CD8-positive, alpha-beta memory T cell (primary cell): ENCODE measurements around the gene DHDDS. TPM values are rescaled to one million over a fixed set of nuclear protein-coding genes. Genes with fewer than 3 reads are reported as not detected.

ENCODE experiments used
- CTCF ChIA-PET: fragments of 350-600 bp; sonication (Branson Sonifier 250); formaldehyde crosslinking; loops from one replicate; lab custom pipeline; 2021; ENCODE audit warnings: antibody characterized with exemption; lab: Charles Lee
- POLR2A ChIA-PET: fragments of 350-600 bp; sonication (Branson Sonifier 250); formaldehyde crosslinking; loops from one replicate; lab custom pipeline; 2021; ENCODE audit warnings: antibody characterized with exemption; lab: Charles Lee
- DNase-seq, 5 donors: peaks; one replicate each; pipeline versions ENCODE4 v3.0.0 to v3.0.0-alpha.2; 2020 to 2022; ENCODE audit warnings: mixed read lengths in 1 of 5
- H3K27ac ChIP-seq: one replicate; pipeline ENCODE4 v1.7.0; 2013; ENCODE audit warnings: low read depth, mild to moderate bottlenecking, low read length, moderate library complexity
- H3K27me3 ChIP-seq: 2 replicates; pipeline ENCODE4 v1.7.0; 2013; ENCODE audit warnings: low read length, mild to moderate bottlenecking; ENCODE audit not compliant: insufficient read depth, poor library complexity, severe bottlenecking
- H3K36me3 ChIP-seq: 2 replicates; pipeline ENCODE4 v1.7.0; 2013; ENCODE audit warnings: mild to moderate bottlenecking, low read length, moderate library complexity; ENCODE audit not compliant: insufficient read depth
- H3K4me1 ChIP-seq: 2 replicates; pipeline ENCODE4 v1.7.0; 2013; ENCODE audit warnings: mild to moderate bottlenecking, low read length, moderate library complexity; ENCODE audit not compliant: insufficient read depth
- H3K4me3 ChIP-seq: 2 replicates; pipeline ENCODE4 v1.7.0; 2013; ENCODE audit warnings: mild to moderate bottlenecking, low read length
- H3K9me3 ChIP-seq: 2 replicates; pipeline ENCODE4 v1.7.0; 2013; ENCODE audit warnings: mild to moderate bottlenecking, low read length
- H3K27ac Mint-ChIP-seq, 8 donors: one replicate each; pipeline ENCODE4 v1.8.0; 2020 to 2021; ENCODE audit warnings: mixed read lengths in 8 of 8, mild to moderate bottlenecking in 6 of 8, inconsistent platforms in 3 of 8, moderate library complexity in 3 of 8
- H3K27me3 Mint-ChIP-seq, 2 donors: one replicate each; pipeline ENCODE4 v1.8.0; 2020 to 2021; ENCODE audit warnings: mixed read lengths in 2 of 2, mild to moderate bottlenecking in 1 of 2, moderate library complexity in 1 of 2
- H3K36me3 Mint-ChIP-seq, 3 donors: one replicate each; pipeline ENCODE4 v1.8.0; 2020 to 2021; ENCODE audit warnings: mixed read lengths in 3 of 3, inconsistent platforms in 1 of 3, mild to moderate bottlenecking in 1 of 3
- H3K4me1 Mint-ChIP-seq, 3 donors: one replicate each; pipeline ENCODE4 v1.8.0; 2020 to 2021; ENCODE audit warnings: mixed read lengths in 3 of 3, inconsistent platforms in 1 of 3, mild to moderate bottlenecking in 1 of 3
- H3K4me3 Mint-ChIP-seq, 7 donors: one replicate each; pipeline ENCODE4 v1.8.0; 2020 to 2021; ENCODE audit warnings: mixed read lengths in 7 of 7, mild to moderate bottlenecking in 6 of 7, moderate library complexity in 4 of 7, inconsistent platforms in 2 of 7
- H3K9me3 Mint-ChIP-seq, 5 donors: one replicate each; pipeline ENCODE4 v1.8.0; 2020 to 2022; ENCODE audit warnings: mixed read lengths in 5 of 5, mild to moderate bottlenecking in 3 of 5, moderate library complexity in 2 of 5, inconsistent platforms in 1 of 5
- polyA plus RNA-seq: library from polyadenylated mRNA; unstranded; fragments of 300-500 nt; fragmentation: Illumina TruSeq; gene quantifications from one replicate; pipeline ENCODE4 v1.2.3, GENCODE V29; 2021
- total RNA-seq, 2 experiments: library from RNA; stranded (reverse); gene quantifications; one replicate each; pipeline ENCODE4 v1.2.3, GENCODE V29; 2021

DHDDS gene
- total and polyA plus RNA-seq, 3 experiments from 2014 or later: 21.6 to 52.2 (median 47.9) TPM

DNA sequence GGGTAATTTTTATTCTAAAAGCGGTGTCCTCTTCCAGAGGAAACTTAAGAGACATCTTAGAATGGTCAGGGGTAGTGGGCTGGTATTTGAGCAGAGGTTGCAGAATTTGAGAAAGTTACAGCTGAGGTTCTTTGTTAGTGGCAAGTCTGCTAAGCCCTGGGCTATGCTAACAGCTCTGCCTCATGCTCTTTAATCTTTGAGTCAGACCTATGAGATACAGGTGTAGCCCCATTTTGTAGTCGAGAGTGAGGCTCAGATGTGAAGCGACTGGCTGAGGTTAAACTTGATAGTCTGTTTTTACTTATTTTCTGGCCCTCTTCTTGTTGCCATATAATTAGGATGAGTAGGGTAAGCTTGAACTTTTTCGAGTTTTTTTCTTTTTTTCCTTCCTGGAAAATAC is 44.8 kb downstream of the DHDDS start:
- Histone ChIP-seq H3K36me3 (peaks cover 29% of the 10 kb centered on the region), H3K4me3 (no peak overlapping the region), H3K27ac (no peak overlapping the region), H3K9me3 (no peaks in the 10 kb centered on the region), H3K27me3 (no peaks in the 10 kb centered on the region), H3K4me1 (peaks cover 17% of the 10 kb centered on the region)
- Mint-ChIP-seq H3K4me1 (peaks cover 31 to 44% (median 34%) of the 10 kb centered on the region in 3 donors), H3K27ac (peak overlapping the region in 7 of 8 donors; percentile 14 to 65 (median 50)), H3K36me3 (peaks cover 0 to 61% (median 2%) of the 10 kb centered on the region in 3 donors), H3K4me3 (peak overlapping the region in 1 of 7 donors; percentile 70), H3K9me3 (no peaks in the 10 kb centered on the region), H3K27me3 (no peaks in the 10 kb centered on the region)
- ChIA-PET CTCF (no interaction called here), POLR2A (no interaction called here)
- no peak for DNase-seq

DNA sequence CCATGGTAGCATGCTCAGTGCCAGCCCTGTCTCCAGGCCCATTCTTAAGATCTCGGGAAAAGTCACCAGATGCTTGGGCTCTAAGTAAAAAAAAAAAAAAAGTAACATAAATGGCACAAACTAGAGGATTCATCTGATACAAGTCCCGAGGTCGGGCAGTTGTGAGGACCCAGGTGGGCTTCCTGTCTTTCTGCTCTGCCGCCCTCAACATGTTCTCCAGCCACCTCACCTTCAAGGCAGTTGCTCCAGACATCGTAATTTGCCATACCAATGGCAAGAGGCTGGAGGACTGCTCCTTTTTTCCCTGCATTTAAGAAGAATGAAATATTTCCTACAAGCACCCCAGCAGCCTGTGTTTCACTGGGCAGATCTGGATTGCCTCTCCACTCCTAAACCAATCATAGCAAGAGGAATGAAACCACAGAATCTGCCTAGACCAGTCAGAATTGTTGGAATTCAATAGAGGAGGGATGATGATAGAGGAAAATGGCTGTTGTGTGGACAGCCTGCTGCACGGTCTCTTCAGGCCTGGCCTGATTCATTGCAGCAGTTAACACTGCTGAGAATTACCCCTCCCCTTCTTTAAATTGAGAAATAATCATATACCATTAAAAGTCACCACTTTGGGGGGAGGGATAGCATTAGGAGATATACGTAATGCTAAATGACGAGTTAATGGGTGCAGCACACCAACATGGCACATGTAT is 45.5 kb downstream of the DHDDS start:
- Histone ChIP-seq H3K4me3 (no peak overlapping the region), H3K36me3 (peaks cover 29% of the 10 kb centered on the region), H3K27me3 (no peaks in the 10 kb centered on the region), H3K4me1 (peaks cover 17% of the 10 kb centered on the region), H3K9me3 (no peaks in the 10 kb centered on the region), H3K27ac (no peak overlapping the region)
- ChIA-PET POLR2A (no interaction called here), CTCF (no interaction called here)
- Mint-ChIP-seq H3K9me3 (no peaks in the 10 kb centered on the region), H3K4me3 (peak overlapping the region in 1 of 7 donors; percentile 70), H3K27ac (peak overlapping the region in 5 of 8 donors; percentile 26 to 87 (median 52)), H3K27me3 (no peaks in the 10 kb centered on the region), H3K36me3 (peaks cover 0 to 59% (median 2%) of the 10 kb centered on the region in 3 donors), H3K4me1 (peaks cover 31 to 44% (median 34%) of the 10 kb centered on the region in 3 donors)
- DNase-seq: no peak

DNA sequence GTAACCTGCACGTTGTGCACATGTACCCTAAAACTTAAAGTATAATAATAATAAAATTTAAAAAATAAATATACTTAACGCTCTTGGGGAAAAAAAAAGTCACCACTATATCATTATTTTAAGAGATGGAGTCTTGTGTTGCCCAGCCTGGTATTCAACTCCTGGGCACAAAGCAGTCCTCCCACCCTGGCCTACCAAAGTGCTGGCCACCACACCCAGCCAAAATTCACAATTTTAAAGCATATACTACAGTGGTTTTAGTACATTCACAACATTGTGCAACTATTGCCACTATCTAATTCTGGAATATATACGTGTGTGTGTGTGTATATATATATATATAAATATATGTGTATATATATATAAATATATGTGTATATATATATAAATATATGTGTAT is 46.0 kb downstream of the DHDDS start:
- no peaks in the 10 kb centered on the region for H3K27me3 ChIP-seq
- no peak for DNase-seq
- H3K36me3 Mint-ChIP-seq: peaks cover 0 to 60% (median 6%) of the 10 kb centered on the region in 3 donors
- H3K4me1 Mint-ChIP-seq: peaks cover 30 to 42% (median 33%) of the 10 kb centered on the region in 3 donors
- no peaks in the 10 kb centered on the region for H3K9me3 ChIP-seq
- ChIA-PET CTCF (interaction anchor here (0.6 kb wide), 1 partner anchor 203 kb away, joined by 3 read pairs; no protein-coding TSS in a partner anchor), POLR2A (no interaction called here)
- no peak overlapping the region for H3K27ac ChIP-seq
- H3K27me3 Mint-ChIP-seq: no peaks in the 10 kb centered on the region
- peaks cover 29% of the 10 kb centered on the region for H3K36me3 ChIP-seq
- H3K4me3 Mint-ChIP-seq: no peak overlapping the region
- H3K4me1 ChIP-seq: peaks cover 17% of the 10 kb centered on the region
- no peak overlapping the region for H3K4me3 ChIP-seq
- H3K27ac Mint-ChIP-seq: peak overlapping the region in 3 of 8 donors; percentile 50 to 52 (median 52)
- no peaks in the 10 kb centered on the region for H3K9me3 Mint-ChIP-seq

GRCh38 chr1:26478988-26479387 is 46.9 kb downstream of the DHDDS start:
- ChIA-PET POLR2A (no interaction called here), CTCF (interaction anchor here (1.0 kb wide), 1 partner anchor 123 kb away, joined by 3 read pairs; no protein-coding TSS in a partner anchor)
- Histone ChIP-seq H3K4me3 (no peak overlapping the region), H3K27ac (no peak overlapping the region), H3K36me3 (peaks cover 22% of the 10 kb centered on the region), H3K9me3 (no peaks in the 10 kb centered on the region), H3K4me1 (peaks cover 9% of the 10 kb centered on the region), H3K27me3 (no peaks in the 10 kb centered on the region)
- H3K9me3 Mint-ChIP-seq: no peaks in the 10 kb centered on the region
- H3K4me1 Mint-ChIP-seq: peaks cover 23 to 34% (median 25%) of the 10 kb centered on the region in 3 donors
- peak overlapping the region in 4 of 8 donors; percentile 7 to 46 (median 22) for H3K27ac Mint-ChIP-seq
- H3K36me3 Mint-ChIP-seq: peaks cover 0 to 52% (median 6%) of the 10 kb centered on the region in 3 donors
- no peaks in the 10 kb centered on the region for H3K27me3 Mint-ChIP-seq
- DNase-seq: no peak
- H3K4me3 Mint-ChIP-seq: peak overlapping the region in 1 of 7 donors; percentile 21

GRCh38 chr1:26482921-26483320 is 50.8 kb downstream of the DHDDS start:
- H3K4me1 ChIP-seq: no peaks in the 10 kb centered on the region
- H3K27me3 ChIP-seq: no peaks in the 10 kb centered on the region
- Mint-ChIP-seq H3K4me3 (no peak overlapping the region), H3K4me1 (peaks cover 0 to 6% (median 4%) of the 10 kb centered on the region in 3 donors), H3K27me3 (no peaks in the 10 kb centered on the region), H3K36me3 (peaks cover 0 to 19% (median 4%) of the 10 kb centered on the region in 3 donors), H3K27ac (peak overlapping the region in 6 of 8 donors; percentile 15 to 79 (median 43)), H3K9me3 (no peaks in the 10 kb centered on the region)
- H3K4me3 ChIP-seq: no peak overlapping the region
- no peak overlapping the region for H3K27ac ChIP-seq
- ChIA-PET POLR2A (no interaction called here), CTCF (no interaction called here)
- DNase-seq: no peak
- H3K36me3 ChIP-seq: no peaks in the 10 kb centered on the region
- no peaks in the 10 kb centered on the region for H3K9me3 ChIP-seq

DNA sequence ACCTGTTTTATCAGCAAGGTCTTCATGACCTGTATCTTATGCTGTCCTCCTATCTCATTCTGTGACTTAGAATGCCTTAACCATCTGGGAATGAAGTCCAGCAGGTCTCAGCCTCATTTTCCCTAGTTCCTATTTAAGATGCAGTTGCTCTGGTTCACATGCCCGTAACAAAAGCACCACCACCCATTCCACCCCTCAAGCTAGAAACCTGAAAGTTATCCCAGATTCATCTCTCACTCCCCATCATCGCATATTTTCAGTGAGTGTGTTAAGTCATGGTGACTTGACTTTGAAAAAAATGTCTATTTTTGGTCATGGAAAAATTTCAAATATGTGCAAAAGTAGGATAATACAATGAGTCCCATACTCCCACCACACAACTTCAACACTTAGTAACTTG is 51.9 kb downstream of the DHDDS start:
- H3K4me3 Mint-ChIP-seq: no peak overlapping the region
- peak overlapping the region in 5 of 8 donors; percentile 3 to 82 (median 47) for H3K27ac Mint-ChIP-seq
- Histone ChIP-seq H3K4me1 (no peaks in the 10 kb centered on the region), H3K36me3 (no peaks in the 10 kb centered on the region), H3K27me3 (no peaks in the 10 kb centered on the region), H3K27ac (no peak overlapping the region), H3K4me3 (no peak overlapping the region), H3K9me3 (no peaks in the 10 kb centered on the region)
- peaks cover 0 to 12% (median 4%) of the 10 kb centered on the region in 3 donors for H3K36me3 Mint-ChIP-seq
- no peaks in the 10 kb centered on the region for H3K27me3 Mint-ChIP-seq
- peaks cover 0 to 5% (median under 1%) of the 10 kb centered on the region in 3 donors for H3K4me1 Mint-ChIP-seq
- ChIA-PET POLR2A (no interaction called here), CTCF (no interaction called here)
- H3K9me3 Mint-ChIP-seq: no peaks in the 10 kb centered on the region
- DNase-seq: no peak

DNA sequence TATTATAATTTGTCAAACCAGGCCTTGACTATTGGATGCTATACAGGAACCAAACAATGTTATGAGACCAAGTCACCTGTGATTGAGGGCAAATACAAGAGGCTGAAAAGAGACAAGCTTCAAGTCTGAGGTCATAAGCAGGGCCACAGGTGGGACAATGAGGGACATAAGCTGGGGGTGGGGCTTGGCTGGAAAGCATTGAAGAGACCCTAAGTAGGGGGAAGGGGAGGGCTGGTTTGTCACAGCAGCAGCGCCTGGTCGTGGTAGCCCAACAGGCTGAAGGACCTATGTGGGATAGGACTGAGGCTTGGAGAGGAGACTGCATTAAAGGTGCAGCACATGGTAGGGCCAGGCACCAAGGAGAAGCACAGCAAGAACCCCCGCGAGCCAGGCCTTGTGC is 58.0 kb downstream of the DHDDS start:
- no peak overlapping the region for H3K27ac ChIP-seq
- H3K4me3 ChIP-seq: no peak overlapping the region
- POLR2A ChIA-PET: interaction anchor here (0.7 kb wide), 1 partner anchor 49 kb away, joined by 4 read pairs; no protein-coding TSS in a partner anchor
- no peaks in the 10 kb centered on the region for H3K9me3 Mint-ChIP-seq
- no peaks in the 10 kb centered on the region for H3K36me3 ChIP-seq
- no peaks in the 10 kb centered on the region for H3K27me3 Mint-ChIP-seq
- no peak for DNase-seq
- no peaks in the 10 kb centered on the region for H3K4me1 Mint-ChIP-seq
- H3K9me3 ChIP-seq: no peaks in the 10 kb centered on the region
- CTCF ChIA-PET: interaction anchor here (1.6 to 1.8 kb wide), 2 partner anchors 10 to 18 kb away, joined by 3 to 6 read pairs; partner anchors contain the start of gene HMGN2
- no peaks in the 10 kb centered on the region for H3K4me1 ChIP-seq
- H3K36me3 Mint-ChIP-seq: no peaks in the 10 kb centered on the region
- H3K27me3 ChIP-seq: no peaks in the 10 kb centered on the region
- peak overlapping the region in 1 of 8 donors; percentile 38 for H3K27ac Mint-ChIP-seq
- no peak overlapping the region for H3K4me3 Mint-ChIP-seq

DNA sequence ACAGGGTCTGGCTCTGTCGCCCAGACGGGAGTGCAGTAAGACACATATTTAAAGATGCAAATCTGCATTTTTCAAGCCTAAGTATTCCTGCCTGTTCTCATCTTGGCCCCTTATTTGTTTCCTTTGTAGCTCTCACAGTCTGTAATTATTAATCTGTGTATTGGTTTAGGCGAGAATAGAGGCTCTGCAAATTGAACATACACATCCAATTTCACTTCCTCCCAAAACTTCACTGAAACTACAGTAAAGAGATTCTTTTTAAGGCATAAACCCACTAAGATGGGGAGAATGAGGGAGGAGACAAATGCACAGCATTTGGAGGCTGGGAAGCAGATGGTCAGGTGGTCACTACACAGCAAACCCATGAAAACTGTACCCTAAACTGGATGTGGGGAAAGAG is 61.1 kb downstream of the DHDDS start:
- Mint-ChIP-seq H3K27ac (no peak overlapping the region), H3K9me3 (no peaks in the 10 kb centered on the region), H3K4me3 (no peak overlapping the region), H3K36me3 (no peaks in the 10 kb centered on the region), H3K27me3 (no peaks in the 10 kb centered on the region), H3K4me1 (no peaks in the 10 kb centered on the region)
- no peak for DNase-seq
- CTCF ChIA-PET: no interaction called here
- no peak overlapping the region for H3K27ac ChIP-seq
- H3K4me3 ChIP-seq: no peak overlapping the region
- POLR2A ChIA-PET: no interaction called here
- no peaks in the 10 kb centered on the region for H3K27me3 ChIP-seq
- no peaks in the 10 kb centered on the region for H3K4me1 ChIP-seq
- H3K9me3 ChIP-seq: no peaks in the 10 kb centered on the region
- no peaks in the 10 kb centered on the region for H3K36me3 ChIP-seq
